GM12874 (cell line): ENCODE results near the gene RER1.

ENCODE experiments used
- CTCF ChIP-seq: IDR thresholded peaks from 2 replicates; pipeline ENCODE4 v1.5.1; 2011; ENCODE audit warnings: low read depth, mild to moderate bottlenecking, control low read depth, low read length, moderate library complexity; ENCODE audit not compliant: insufficient read depth

Gene RER1

GRCh38 chr1:2436876-2437275 lies 45.2 kb downstream of the RER1 start:
- TF ChIP-seq CTCF, result no peak

- TF ChIP-seq CTCF, result no peak
These were observed 46.0 kb downstream of the RER1 start for GRCh38 chr1:2437617-2438016.

GRCh38 chr1:2438038-2438437 lies 46.4 kb downstream of the RER1 start:
- no peak for TF ChIP-seq CTCF

GRCh38 chr1:2438641-2439040 lies 47.0 kb downstream of the RER1 start:
- no peak for TF ChIP-seq CTCF

GRCh38 chr1:2439369-2439768 lies 47.7 kb downstream of the RER1 start:
- TF ChIP-seq CTCF, result no peak

GRCh38 chr1:2441746-2442145 lies 50.1 kb downstream of the RER1 start:
- TF ChIP-seq CTCF, result no peak

- TF ChIP-seq CTCF, result no peak
These were observed 51.0 kb downstream of the RER1 start for GRCh38 chr1:2442661-2443060.
